Osteoblast (primary cell): Measurements from ENCODE around the gene IFNK. TPM values are rescaled to one million over a fixed set of nuclear protein-coding genes. Genes with fewer than 3 reads are reported as not detected.

Experiments used
- DNase-seq: peaks from one replicate; pipeline ENCODE4 v3.0.0; 2011; ENCODE audit warnings: low spot score, mixed read lengths; ENCODE audit not compliant: insufficient read length; ENCODE audit errors: missing footprints
- H2AFZ ChIP-seq: 2 replicates; pipeline ENCODE4 v1.6.0; 2011; ENCODE audit warnings: mild to moderate bottlenecking, low read length
- H3K27ac ChIP-seq: 2 replicates; pipeline ENCODE4 v1.5.1; 2011; ENCODE audit warnings: mild to moderate bottlenecking, low read depth, low read length, moderate library complexity
- H3K27me3 ChIP-seq: 2 replicates; pipeline ENCODE4 v1.6.0; 2012; ENCODE audit warnings: mild to moderate bottlenecking, control low read depth, inconsistent platforms, low read length, moderate library complexity; ENCODE audit not compliant: insufficient read depth
- H3K36me3 ChIP-seq: 2 replicates; pipeline ENCODE4 v1.5.1; 2011; ENCODE audit warnings: mild to moderate bottlenecking, low read length, control low read depth, moderate library complexity; ENCODE audit not compliant: insufficient read depth
- H3K4me1 ChIP-seq: 2 replicates; pipeline ENCODE4 v1.5.1; 2011; ENCODE audit warnings: mild to moderate bottlenecking, low read length, control low read depth, moderate library complexity; ENCODE audit not compliant: insufficient read depth
- H3K4me2 ChIP-seq: 2 replicates; pipeline ENCODE4 v1.6.0; 2011; ENCODE audit warnings: mild to moderate bottlenecking, low read length; ENCODE audit not compliant: insufficient read depth
- H3K4me3 ChIP-seq: fragments of 200-600 bp; sonication (generic); 3 replicates; pipeline ENCODE4 v1.5.1; 2012; ENCODE audit warnings: mild to moderate bottlenecking, low read length, inconsistent platforms; ENCODE audit not compliant: insufficient read depth
- H3K79me2 ChIP-seq: 2 replicates; pipeline ENCODE4 v1.6.0; 2012; ENCODE audit warnings: mild to moderate bottlenecking, low read length, control low read depth, inconsistent platforms; ENCODE audit not compliant: insufficient read depth
- H3K9me3 ChIP-seq: 2 replicates; pipeline ENCODE4 v1.5.1; 2011; ENCODE audit warnings: low read depth, low read length, control low read depth
- H4K20me1 ChIP-seq: 2 replicates; pipeline ENCODE4 v1.6.0; 2012; ENCODE audit warnings: mild to moderate bottlenecking, low read length, control low read depth; ENCODE audit not compliant: insufficient read depth
- total RNA-seq: library from RNA; depleted of rRNA; stranded (reverse); fragments of >200 nt; gene quantifications from 2 replicates; pipeline ENCODE4 v1.2.3, GENCODE V29; 2012
- TF ChIP-seq, protein P1 (sequence below): IDR thresholded peaks from 2 replicates; pipeline ENCODE4 v1.5.1; 2011; ENCODE audit warnings: mild to moderate bottlenecking, low read depth, low read length, moderate library complexity; ENCODE audit errors: extremely low read depth

Gene IFNK
- total RNA-seq, 1 donor: not detected

DNA sequence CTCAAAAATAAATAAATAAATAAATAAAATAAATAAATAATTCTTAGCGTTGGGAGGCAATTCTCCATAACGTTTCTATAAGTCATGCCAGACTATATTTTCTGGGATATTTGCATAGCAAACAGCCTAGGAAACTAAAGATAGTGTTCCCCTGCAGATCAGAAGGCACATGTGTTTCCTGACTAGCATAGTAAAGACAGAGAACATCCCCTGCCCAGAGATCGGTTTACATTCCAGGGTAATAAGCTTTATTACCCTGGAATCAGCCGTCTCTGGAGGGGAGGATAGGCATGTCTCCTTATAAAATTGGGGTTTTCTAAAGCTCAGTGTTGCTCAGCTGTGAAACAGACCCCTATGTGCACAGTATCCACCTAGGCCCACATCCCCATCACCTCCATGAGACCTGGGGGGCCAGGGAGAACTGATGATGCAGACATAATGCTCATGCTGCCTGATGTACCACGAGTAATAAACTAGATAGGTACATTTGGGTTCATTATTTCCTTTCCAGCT, 36.9 kb upstream of the IFNK start:
- H3K4me2 ChIP-seq: no peak overlapping the region
- no peaks in the 10 kb centered on the region for H3K4me1 ChIP-seq
- H2AFZ ChIP-seq: no peak overlapping the region
- H3K27me3 ChIP-seq: no peaks in the 10 kb centered on the region
- no peak for DNase-seq
- TF ChIP-seq, protein P1, sequence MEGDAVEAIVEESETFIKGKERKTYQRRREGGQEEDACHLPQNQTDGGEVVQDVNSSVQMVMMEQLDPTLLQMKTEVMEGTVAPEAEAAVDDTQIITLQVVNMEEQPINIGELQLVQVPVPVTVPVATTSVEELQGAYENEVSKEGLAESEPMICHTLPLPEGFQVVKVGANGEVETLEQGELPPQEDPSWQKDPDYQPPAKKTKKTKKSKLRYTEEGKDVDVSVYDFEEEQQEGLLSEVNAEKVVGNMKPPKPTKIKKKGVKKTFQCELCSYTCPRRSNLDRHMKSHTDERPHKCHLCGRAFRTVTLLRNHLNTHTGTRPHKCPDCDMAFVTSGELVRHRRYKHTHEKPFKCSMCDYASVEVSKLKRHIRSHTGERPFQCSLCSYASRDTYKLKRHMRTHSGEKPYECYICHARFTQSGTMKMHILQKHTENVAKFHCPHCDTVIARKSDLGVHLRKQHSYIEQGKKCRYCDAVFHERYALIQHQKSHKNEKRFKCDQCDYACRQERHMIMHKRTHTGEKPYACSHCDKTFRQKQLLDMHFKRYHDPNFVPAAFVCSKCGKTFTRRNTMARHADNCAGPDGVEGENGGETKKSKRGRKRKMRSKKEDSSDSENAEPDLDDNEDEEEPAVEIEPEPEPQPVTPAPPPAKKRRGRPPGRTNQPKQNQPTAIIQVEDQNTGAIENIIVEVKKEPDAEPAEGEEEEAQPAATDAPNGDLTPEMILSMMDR: no peak
- H3K79me2 ChIP-seq: no peaks in the 10 kb centered on the region
- no peaks in the 10 kb centered on the region for H4K20me1 ChIP-seq
- no peak overlapping the region for H3K27ac ChIP-seq
- no peak overlapping the region for H3K4me3 ChIP-seq
- no peaks in the 10 kb centered on the region for H3K36me3 ChIP-seq
- no peaks in the 10 kb centered on the region for H3K9me3 ChIP-seq

DNA sequence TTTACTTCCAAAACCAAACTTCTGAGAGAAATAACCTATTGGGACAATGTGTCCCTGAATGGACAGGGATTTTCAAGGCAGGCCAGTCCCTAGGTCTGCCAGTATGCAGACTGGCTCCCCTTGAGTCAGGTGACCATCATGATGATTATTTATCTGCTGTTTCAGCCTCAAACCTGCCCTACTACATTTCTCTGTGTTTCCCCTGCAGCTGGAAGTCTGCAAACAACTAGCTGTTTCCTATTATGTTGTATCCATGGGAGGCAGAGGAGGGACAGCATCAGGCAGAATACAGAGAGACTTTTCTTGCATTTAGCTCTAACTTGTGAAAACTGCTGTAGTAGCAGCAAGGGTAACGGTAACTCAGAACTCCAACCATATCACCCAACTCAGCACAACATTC, 36.2 kb upstream of the IFNK start:
- no peaks in the 10 kb centered on the region for H3K27me3 ChIP-seq
- no peaks in the 10 kb centered on the region for H3K4me1 ChIP-seq
- DNase-seq: no peak
- TF ChIP-seq, protein P1: no peak
- H3K4me3 ChIP-seq: no peak overlapping the region
- no peaks in the 10 kb centered on the region for H3K36me3 ChIP-seq
- no peaks in the 10 kb centered on the region for H4K20me1 ChIP-seq
- H2AFZ ChIP-seq: no peak overlapping the region
- no peak overlapping the region for H3K27ac ChIP-seq
- no peaks in the 10 kb centered on the region for H3K79me2 ChIP-seq
- no peaks in the 10 kb centered on the region for H3K9me3 ChIP-seq
- H3K4me2 ChIP-seq: no peak overlapping the region

DNA sequence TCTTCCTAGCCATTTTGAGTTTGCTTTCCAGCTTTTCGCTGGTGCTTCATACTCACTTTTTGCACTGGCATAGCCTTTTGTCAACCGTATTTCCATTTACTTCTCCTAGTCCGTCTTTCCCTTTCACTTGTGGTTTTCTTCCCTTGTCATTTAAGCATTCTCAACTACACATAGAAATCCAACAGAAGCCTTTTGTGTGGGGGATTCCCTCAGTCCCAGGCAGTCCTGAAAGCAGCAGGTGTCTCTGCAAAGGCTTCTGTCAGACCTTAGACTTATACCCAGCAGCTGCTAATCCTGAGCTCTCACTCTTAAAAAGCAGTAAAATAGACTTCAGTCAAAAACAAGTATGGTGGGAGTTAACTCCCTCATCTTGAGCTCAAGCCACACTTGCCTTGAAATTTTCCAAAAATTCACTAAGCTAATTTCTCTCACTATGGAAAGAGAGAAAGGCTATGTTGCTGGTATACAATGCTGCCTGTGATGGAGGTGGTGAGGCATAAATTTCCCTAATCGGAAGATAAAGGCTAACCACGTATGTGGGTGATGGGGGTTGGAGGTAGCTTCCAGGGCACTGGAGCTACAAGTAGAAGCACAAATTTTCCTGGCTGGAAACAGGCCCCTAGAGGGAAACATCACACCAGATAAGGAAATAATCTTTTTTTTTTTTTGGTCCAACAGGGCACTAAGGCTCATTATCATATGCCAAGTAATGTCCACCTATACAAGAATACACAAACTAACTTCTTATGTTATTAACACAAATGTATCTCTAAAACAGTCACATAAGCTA, 34.8 kb upstream of the IFNK start:
- TF ChIP-seq, protein P1: no peak
- H3K27ac ChIP-seq: no peak overlapping the region
- H3K4me2 ChIP-seq: no peak overlapping the region
- H3K4me1 ChIP-seq: no peaks in the 10 kb centered on the region
- H3K27me3 ChIP-seq: no peaks in the 10 kb centered on the region
- no peaks in the 10 kb centered on the region for H3K79me2 ChIP-seq
- no peaks in the 10 kb centered on the region for H4K20me1 ChIP-seq
- no peaks in the 10 kb centered on the region for H3K9me3 ChIP-seq
- H3K4me3 ChIP-seq: no peak overlapping the region
- H2AFZ ChIP-seq: no peak overlapping the region
- no peak for DNase-seq
- H3K36me3 ChIP-seq: no peaks in the 10 kb centered on the region

DNA sequence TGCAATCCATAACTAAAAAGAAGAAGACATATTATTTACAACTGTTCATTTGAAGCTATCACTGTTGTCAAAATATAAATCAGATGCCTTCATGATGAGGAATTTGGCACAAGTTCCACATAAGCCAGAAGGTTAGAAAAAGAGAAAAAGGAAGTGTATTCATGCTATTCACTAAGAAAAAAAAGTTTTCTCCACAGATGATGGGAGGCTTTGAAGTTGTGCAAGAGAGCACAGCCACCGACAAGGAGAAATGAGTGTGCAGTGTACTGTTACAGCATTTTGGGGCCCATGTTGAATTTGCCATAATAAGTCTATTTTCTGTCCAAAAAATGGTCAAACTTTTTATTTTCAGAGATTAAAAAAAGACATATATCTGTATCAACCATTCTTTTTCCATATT, 32.9 kb upstream of the IFNK start:
- Histone ChIP-seq H3K4me2 (no peak overlapping the region), H3K9me3 (no peaks in the 10 kb centered on the region), H3K36me3 (no peaks in the 10 kb centered on the region), H2AFZ (no peak overlapping the region), H3K4me3 (no peak overlapping the region), H3K27me3 (no peaks in the 10 kb centered on the region), H3K79me2 (no peaks in the 10 kb centered on the region), H3K4me1 (no peaks in the 10 kb centered on the region), H4K20me1 (no peaks in the 10 kb centered on the region), H3K27ac (no peak overlapping the region)
- no peak for DNase-seq
- TF ChIP-seq, protein P1: no peak
